ENCODE results near the gene CDH26.
A peak's percentile ranks its signal among the peaks of the same experiment; 100 is the strongest.

The CDH26 gene

GRCh38 chr20:59940956-59941294 is 17.3 kb upstream of the CDH26 start:
- H3K9ac ChIP-seq (ENCODE audit: low read depth, low read length) = peak overlapping the region; percentile 73
- no peaks in the 10 kb centered on the region for H3K9me3 ChIP-seq (ENCODE audit: insufficient read depth, low read length, severe bottlenecking)
- ATAC-seq (ENCODE audit: insufficient read depth, low read depth) = no peak
- H3K79me2 ChIP-seq (ENCODE audit: insufficient read depth, low read length) = peaks cover 19% of the 10 kb centered on the region
- H3K27me3 ChIP-seq (ENCODE audit: insufficient read depth, low read length, poor library complexity) = no peaks in the 10 kb centered on the region
- H2AFZ ChIP-seq (ENCODE audit: low read depth, low read length) = peak overlapping the region; percentile 98
- peak overlapping the region; percentile 31 to 71 for H3K4me3 ChIP-seq (ENCODE audit: low read depth in 1 of 2, low read length in 2 of 2)
- peaks cover 38% of the 10 kb centered on the region for H3K36me3 ChIP-seq (ENCODE audit: insufficient read depth, low read length)
- DNase-seq = no peak
- peak overlapping the region; percentile 68 for H3K4me2 ChIP-seq (ENCODE audit: insufficient read depth, low read length)
- no peak for TF ChIP-seq EZH2 (IDR thresholded peaks at IDR 0.05; ENCODE audit: borderline replicate concordance, low read depth, low read length, severe bottlenecking)
- TF ChIP-seq, protein P1, sequence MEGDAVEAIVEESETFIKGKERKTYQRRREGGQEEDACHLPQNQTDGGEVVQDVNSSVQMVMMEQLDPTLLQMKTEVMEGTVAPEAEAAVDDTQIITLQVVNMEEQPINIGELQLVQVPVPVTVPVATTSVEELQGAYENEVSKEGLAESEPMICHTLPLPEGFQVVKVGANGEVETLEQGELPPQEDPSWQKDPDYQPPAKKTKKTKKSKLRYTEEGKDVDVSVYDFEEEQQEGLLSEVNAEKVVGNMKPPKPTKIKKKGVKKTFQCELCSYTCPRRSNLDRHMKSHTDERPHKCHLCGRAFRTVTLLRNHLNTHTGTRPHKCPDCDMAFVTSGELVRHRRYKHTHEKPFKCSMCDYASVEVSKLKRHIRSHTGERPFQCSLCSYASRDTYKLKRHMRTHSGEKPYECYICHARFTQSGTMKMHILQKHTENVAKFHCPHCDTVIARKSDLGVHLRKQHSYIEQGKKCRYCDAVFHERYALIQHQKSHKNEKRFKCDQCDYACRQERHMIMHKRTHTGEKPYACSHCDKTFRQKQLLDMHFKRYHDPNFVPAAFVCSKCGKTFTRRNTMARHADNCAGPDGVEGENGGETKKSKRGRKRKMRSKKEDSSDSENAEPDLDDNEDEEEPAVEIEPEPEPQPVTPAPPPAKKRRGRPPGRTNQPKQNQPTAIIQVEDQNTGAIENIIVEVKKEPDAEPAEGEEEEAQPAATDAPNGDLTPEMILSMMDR (IDR thresholded peaks at IDR 0.05; ENCODE audit: borderline replicate concordance, extremely low read depth, low read length, poor library complexity, severe bottlenecking) = no peak
- peaks cover 25% of the 10 kb centered on the region for H3K4me1 ChIP-seq (ENCODE audit: insufficient read depth, low read length)
- H3K27ac ChIP-seq (ENCODE audit: low read length) = peak overlapping the region; percentile 89
- no peaks in the 10 kb centered on the region for H4K20me1 ChIP-seq (ENCODE audit: insufficient read depth, low read length)

DNA sequence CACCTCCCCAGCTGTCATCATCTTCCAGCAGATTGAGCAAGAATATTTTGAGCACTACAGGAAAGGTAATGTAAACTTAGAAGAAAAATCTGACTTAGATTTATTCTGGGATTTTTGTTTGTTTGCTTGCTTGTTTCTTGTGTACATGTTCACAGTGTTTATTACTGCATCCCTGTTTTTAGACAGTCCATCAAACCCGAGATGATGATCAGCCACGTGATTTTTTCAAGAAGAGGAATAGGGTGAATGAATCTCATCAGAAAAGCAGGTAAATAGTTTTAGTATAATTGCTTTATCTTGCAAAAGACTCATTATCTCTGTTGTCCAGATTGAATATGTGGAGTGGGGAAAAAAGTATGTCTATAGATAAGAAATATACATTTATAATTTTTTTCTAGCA is 16.0 kb upstream of the CDH26 start:
- DNase-seq (no peak), ATAC-seq (ENCODE audit: insufficient read depth, low read depth) (no peak)
- peak overlapping the region; percentile 73; the same call in 1 of the 2 replicates for H3K9ac ChIP-seq (ENCODE audit: low read depth, low read length)
- no peaks in the 10 kb centered on the region for H4K20me1 ChIP-seq (ENCODE audit: insufficient read depth, low read length)
- TF ChIP-seq, protein P1 (IDR thresholded peaks at IDR 0.05; ENCODE audit: borderline replicate concordance, extremely low read depth, low read length, poor library complexity, severe bottlenecking) = no peak
- TF ChIP-seq EZH2 (IDR thresholded peaks at IDR 0.05; ENCODE audit: borderline replicate concordance, low read depth, low read length, severe bottlenecking) = no peak
- peaks cover 25% of the 10 kb centered on the region for H3K4me1 ChIP-seq (ENCODE audit: insufficient read depth, low read length)
- H2AFZ ChIP-seq (ENCODE audit: low read depth, low read length) = no peak overlapping the region
- no peak overlapping the region for H3K4me3 ChIP-seq (ENCODE audit: low read depth in 1 of 2, low read length in 2 of 2)
- H3K4me2 ChIP-seq (ENCODE audit: insufficient read depth, low read length) = peak overlapping the region; percentile 68; the same call in 1 of the 2 replicates
- no peak overlapping the region for H3K27ac ChIP-seq (ENCODE audit: low read length)
- peaks cover 19% of the 10 kb centered on the region for H3K79me2 ChIP-seq (ENCODE audit: insufficient read depth, low read length)
- no peaks in the 10 kb centered on the region for H3K9me3 ChIP-seq (ENCODE audit: insufficient read depth, low read length, severe bottlenecking)
- peaks cover 40% of the 10 kb centered on the region for H3K36me3 ChIP-seq (ENCODE audit: insufficient read depth, low read length)
- H3K27me3 ChIP-seq (ENCODE audit: insufficient read depth, low read length, poor library complexity) = no peaks in the 10 kb centered on the region

- DNase-seq = no peak
- Histone ChIP-seq H2AFZ (ENCODE audit: low read depth, low read length) (no peak overlapping the region), H3K4me2 (ENCODE audit: insufficient read depth, low read length) (no peak overlapping the region), H3K36me3 (ENCODE audit: insufficient read depth, low read length) (peaks cover 40% of the 10 kb centered on the region), H3K4me3 (ENCODE audit: low read depth in 1 of 2, low read length in 2 of 2) (no peak overlapping the region), H3K27ac (ENCODE audit: low read length) (no peak overlapping the region), H3K4me1 (ENCODE audit: insufficient read depth, low read length) (peaks cover 34% of the 10 kb centered on the region), H3K9ac (ENCODE audit: low read depth, low read length) (no peak overlapping the region), H3K27me3 (ENCODE audit: insufficient read depth, low read length, poor library complexity) (no peaks in the 10 kb centered on the region), H4K20me1 (ENCODE audit: insufficient read depth, low read length) (no peaks in the 10 kb centered on the region), H3K79me2 (ENCODE audit: insufficient read depth, low read length) (peaks cover 18% of the 10 kb centered on the region), H3K9me3 (ENCODE audit: insufficient read depth, low read length, severe bottlenecking) (no peaks in the 10 kb centered on the region)
- no peak for ATAC-seq (ENCODE audit: insufficient read depth, low read depth)
- TF ChIP-seq EZH2 (IDR thresholded peaks at IDR 0.05; ENCODE audit: borderline replicate concordance, low read depth, low read length, severe bottlenecking) = no peak
- TF ChIP-seq, protein P1 (IDR thresholded peaks at IDR 0.05; ENCODE audit: borderline replicate concordance, extremely low read depth, low read length, poor library complexity, severe bottlenecking) = no peak
Observed at GRCh38 chr20:59944726-59945125, 13.5 kb upstream of the CDH26 start.

DNA sequence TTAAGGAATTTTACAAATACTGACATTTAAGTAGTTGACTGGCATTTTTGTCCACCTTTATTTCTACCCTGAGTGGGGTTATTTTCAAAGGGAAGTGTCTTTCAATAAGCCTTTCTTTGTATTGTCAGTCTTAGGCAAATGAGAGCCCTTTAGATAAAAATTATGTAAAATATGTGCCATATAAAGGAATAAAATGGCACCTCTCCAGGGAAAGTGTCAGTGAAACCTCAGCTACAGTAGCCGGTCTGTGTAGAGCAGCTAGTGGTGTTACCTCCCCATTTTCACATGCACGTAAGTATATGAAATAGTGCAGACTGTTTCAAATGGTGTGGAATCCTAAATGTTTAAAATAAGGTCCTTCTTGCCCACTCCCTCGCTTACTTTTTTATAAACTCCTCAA is 13.0 kb upstream of the CDH26 start:
- H3K27ac ChIP-seq (ENCODE audit: low read length) = no peak overlapping the region
- no peaks in the 10 kb centered on the region for H3K9me3 ChIP-seq (ENCODE audit: insufficient read depth, low read length, severe bottlenecking)
- peaks cover 40% of the 10 kb centered on the region for H3K36me3 ChIP-seq (ENCODE audit: insufficient read depth, low read length)
- no peaks in the 10 kb centered on the region for H4K20me1 ChIP-seq (ENCODE audit: insufficient read depth, low read length)
- no peak overlapping the region for H2AFZ ChIP-seq (ENCODE audit: low read depth, low read length)
- no peak overlapping the region for H3K9ac ChIP-seq (ENCODE audit: low read depth, low read length)
- peaks cover 16% of the 10 kb centered on the region for H3K79me2 ChIP-seq (ENCODE audit: insufficient read depth, low read length)
- no peak overlapping the region for H3K4me2 ChIP-seq (ENCODE audit: insufficient read depth, low read length)
- TF ChIP-seq EZH2 (IDR thresholded peaks at IDR 0.05; ENCODE audit: borderline replicate concordance, low read depth, low read length, severe bottlenecking) = no peak
- TF ChIP-seq, protein P1 (IDR thresholded peaks at IDR 0.05; ENCODE audit: borderline replicate concordance, extremely low read depth, low read length, poor library complexity, severe bottlenecking) = no peak
- no peaks in the 10 kb centered on the region for H3K27me3 ChIP-seq (ENCODE audit: insufficient read depth, low read length, poor library complexity)
- ATAC-seq (ENCODE audit: insufficient read depth, low read depth) (no peak), DNase-seq (no peak)
- H3K4me3 ChIP-seq (ENCODE audit: low read depth in 1 of 2, low read length in 2 of 2) = no peak overlapping the region
- H3K4me1 ChIP-seq (ENCODE audit: insufficient read depth, low read length) = peaks cover 32% of the 10 kb centered on the region

All from DND-41 (cell line).